HCT116 (cell line): Measurements from ENCODE around the gene ARSG.

Experiments used
- CTCF ChIP-seq, 3 experiments: fragments of 200-600 bp in 1 of 3; sonication (generic) in 1 of 3; IDR thresholded peaks in 2 of 3; conservative IDR thresholded peaks in 1 of 3; 2 replicates each; pipeline ENCODE4 v1.5.1; 2012 to 2017; ENCODE audit warnings: low read depth in 2 of 3, low read length in 2 of 3, antibody characterized with exemption in 1 of 3, borderline replicate concordance in 1 of 3, control low read depth in 1 of 3, mild to moderate bottlenecking in 1 of 3, mixed read lengths in 1 of 3, mixed run types in 1 of 3, moderate library complexity in 1 of 3; ENCODE audit not compliant: insufficient read depth in 1 of 3
- EZH2 ChIP-seq: fragments of 200-600 bp; sonication (generic); IDR thresholded peaks from 2 replicates; pipeline ENCODE4 v1.6.1; 2017; ENCODE audit warnings: antibody characterized with exemption, mixed run types
- JUND ChIP-seq: IDR thresholded peaks from 2 replicates; pipeline ENCODE4 v1.6.1; 2012
- MAX ChIP-seq: IDR thresholded peaks from 2 replicates; pipeline ENCODE4 v1.6.1; 2012
- POLR2A ChIP-seq: IDR thresholded peaks from 2 replicates; pipeline ENCODE4 v1.7.0; 2011; ENCODE audit warnings: borderline replicate concordance; ENCODE audit not compliant: insufficient read depth, insufficient read length; ENCODE audit errors: extremely low read depth
- POLR2AphosphoS5 ChIP-seq: IDR thresholded peaks from 2 replicates; pipeline ENCODE4 v1.6.1; 2011; ENCODE audit warnings: mild to moderate bottlenecking, low read depth, low read length, moderate library complexity
- RAD21 ChIP-seq: IDR thresholded peaks from 2 replicates; pipeline ENCODE4 v1.6.1; 2012; ENCODE audit warnings: low read depth, mild to moderate bottlenecking
- SP1 ChIP-seq: IDR thresholded peaks from 2 replicates; pipeline ENCODE4 v1.6.1; 2012; ENCODE audit warnings: low read depth
- SRF ChIP-seq: IDR thresholded peaks from 2 replicates; pipeline ENCODE4 v1.6.1; 2012; ENCODE audit warnings: low read depth
- ZFX ChIP-seq: fragments of 450-650 bp; IDR thresholded peaks from 2 replicates; pipeline ENCODE4 v1.6.1; 2017
- ZNF274 ChIP-seq: fragments of 200-500 bp; sonication (Bioruptor generic); IDR thresholded peaks from 2 replicates; pipeline ENCODE4 v1.6.1; 2014; ENCODE audit warnings: mild to moderate bottlenecking, low read depth, low read length, inconsistent platforms

- TF ChIP-seq CTCF (IDR thresholded peaks at IDR 0.05 in 2 of 3, conservative IDR thresholded peaks at IDR 0.05 in 1 of 3; ENCODE audit: borderline replicate concordance in 1 of 3, insufficient read depth in 1 of 3, low read depth in 2 of 3, low read length in 2 of 3) (no peak), JUND (no peak), POLR2A (no peak), EZH2 (no peak), MAX (no peak), ZNF274 (no peak), SRF (no peak), SP1 (no peak), POLR2AphosphoS5 (no peak), RAD21 (no peak), ZFX (no peak)
Measured at GRCh38 chr17:68451670-68452354, 160.5 kb downstream of the ARSG start.
